ENCODE data around the gene CCDC14. TPM values are rescaled to one million over a fixed set of nuclear protein-coding genes. Genes with fewer than 3 reads are reported as not detected.

Gene CCDC14
- total and polyA plus RNA-seq, 2 experiments from 2014 or later: 52.5 to 113 TPM

DNA sequence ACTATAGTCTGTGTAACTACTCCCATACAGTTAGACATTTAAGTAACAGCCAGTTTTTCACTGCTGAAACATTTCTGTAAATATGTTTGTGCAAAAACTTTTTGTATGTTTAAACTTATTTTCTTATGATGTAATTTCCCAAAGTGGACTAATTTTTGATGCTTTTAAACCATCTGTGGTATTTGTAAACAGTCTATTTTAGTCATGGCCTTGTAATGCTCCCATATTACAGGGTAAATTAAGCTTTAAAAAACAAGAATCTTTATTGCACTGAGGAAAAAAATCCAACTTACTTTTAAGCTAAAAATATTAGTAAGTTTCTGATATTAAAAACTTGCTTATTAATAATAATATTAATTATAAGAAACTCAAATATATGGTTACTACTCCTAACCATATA lies 13.5 kb downstream of the CCDC14 start:
- Histone ChIP-seq H3K4me3 (no peak overlapping the region), H3K27me3 (ENCODE audit: insufficient read depth) (no peaks in the 10 kb centered on the region), H3K9me2 (ENCODE audit: insufficient read depth) (no peaks in the 10 kb centered on the region), H3K36me3 (ENCODE audit: insufficient read depth) (peaks cover 41% of the 10 kb centered on the region), H3K4me2 (no peak overlapping the region), H3K4me1 (ENCODE audit: insufficient read depth) (no peaks in the 10 kb centered on the region), H4K20me1 (replicated peaks; ENCODE audit: insufficient read depth) (0 out of 2 replicates have a peak, but pooled peaks cover 6% of the 10 kb centered on the region), H3K79me2 (replicated peaks; ENCODE audit: insufficient read depth) (no peaks in the 10 kb centered on the region), H3K27ac (ENCODE audit: low read depth) (no peak overlapping the region), H2AFZ (no peak overlapping the region), H3F3A (replicated peaks; ENCODE audit: low read depth) (no peaks in the 10 kb centered on the region)
- no peak overlapping the region for H3K4me3 Mint-ChIP-seq
- H3K27me3 Mint-ChIP-seq (ENCODE audit: insufficient read depth, low read depth, poor library complexity): no peaks in the 10 kb centered on the region
- DNase-seq (ENCODE audit: low spot score) (no peak), ATAC-seq (no peak)
- no peaks in the 10 kb centered on the region for H3K9me3 Mint-ChIP-seq
- peaks cover 49% of the 10 kb centered on the region for H3K36me3 Mint-ChIP-seq (ENCODE audit: low read depth)
- no peak for TF ChIP-seq POLR2AphosphoS5 (IDR thresholded peaks at IDR 0.05; ENCODE audit: low read depth)
- no peak for TF ChIP-seq EZH2 (IDR thresholded peaks at IDR 0.05; ENCODE audit: low read depth, unreplicated experiment)
- TF ChIP-seq ZNF331 (CRISPR knock-in tag; IDR thresholded peaks at IDR 0.05; ENCODE audit: low read depth): no peak
- no peak for TF ChIP-seq EZH2phosphoT487 (IDR thresholded peaks at IDR 0.05; ENCODE audit: unreplicated experiment)
- no peak for TF ChIP-seq JUNB (IDR thresholded peaks at IDR 0.05; ENCODE audit: unreplicated experiment)
- TF ChIP-seq CREB1 (CRISPR knock-in tag; IDR thresholded peaks at IDR 0.05; ENCODE audit: low read depth): no peak
- TF ChIP-seq, protein P1, sequence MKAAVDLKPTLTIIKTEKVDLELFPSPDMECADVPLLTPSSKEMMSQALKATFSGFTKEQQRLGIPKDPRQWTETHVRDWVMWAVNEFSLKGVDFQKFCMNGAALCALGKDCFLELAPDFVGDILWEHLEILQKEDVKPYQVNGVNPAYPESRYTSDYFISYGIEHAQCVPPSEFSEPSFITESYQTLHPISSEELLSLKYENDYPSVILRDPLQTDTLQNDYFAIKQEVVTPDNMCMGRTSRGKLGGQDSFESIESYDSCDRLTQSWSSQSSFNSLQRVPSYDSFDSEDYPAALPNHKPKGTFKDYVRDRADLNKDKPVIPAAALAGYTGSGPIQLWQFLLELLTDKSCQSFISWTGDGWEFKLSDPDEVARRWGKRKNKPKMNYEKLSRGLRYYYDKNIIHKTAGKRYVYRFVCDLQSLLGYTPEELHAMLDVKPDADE (IDR thresholded peaks at IDR 0.05): no peak
- TF ChIP-seq STAT1 (IDR thresholded peaks at IDR 0.05; ENCODE audit: unreplicated experiment): no peak
- no peak for TF ChIP-seq ZNF114 (CRISPR knock-in tag; IDR thresholded peaks at IDR 0.05)
- TF ChIP-seq, protein P2, sequence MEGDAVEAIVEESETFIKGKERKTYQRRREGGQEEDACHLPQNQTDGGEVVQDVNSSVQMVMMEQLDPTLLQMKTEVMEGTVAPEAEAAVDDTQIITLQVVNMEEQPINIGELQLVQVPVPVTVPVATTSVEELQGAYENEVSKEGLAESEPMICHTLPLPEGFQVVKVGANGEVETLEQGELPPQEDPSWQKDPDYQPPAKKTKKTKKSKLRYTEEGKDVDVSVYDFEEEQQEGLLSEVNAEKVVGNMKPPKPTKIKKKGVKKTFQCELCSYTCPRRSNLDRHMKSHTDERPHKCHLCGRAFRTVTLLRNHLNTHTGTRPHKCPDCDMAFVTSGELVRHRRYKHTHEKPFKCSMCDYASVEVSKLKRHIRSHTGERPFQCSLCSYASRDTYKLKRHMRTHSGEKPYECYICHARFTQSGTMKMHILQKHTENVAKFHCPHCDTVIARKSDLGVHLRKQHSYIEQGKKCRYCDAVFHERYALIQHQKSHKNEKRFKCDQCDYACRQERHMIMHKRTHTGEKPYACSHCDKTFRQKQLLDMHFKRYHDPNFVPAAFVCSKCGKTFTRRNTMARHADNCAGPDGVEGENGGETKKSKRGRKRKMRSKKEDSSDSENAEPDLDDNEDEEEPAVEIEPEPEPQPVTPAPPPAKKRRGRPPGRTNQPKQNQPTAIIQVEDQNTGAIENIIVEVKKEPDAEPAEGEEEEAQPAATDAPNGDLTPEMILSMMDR (conservative IDR thresholded peaks at IDR 0.05; ENCODE audit: low read depth in 2 of 2): no peak
- TF ChIP-seq, protein P3, sequence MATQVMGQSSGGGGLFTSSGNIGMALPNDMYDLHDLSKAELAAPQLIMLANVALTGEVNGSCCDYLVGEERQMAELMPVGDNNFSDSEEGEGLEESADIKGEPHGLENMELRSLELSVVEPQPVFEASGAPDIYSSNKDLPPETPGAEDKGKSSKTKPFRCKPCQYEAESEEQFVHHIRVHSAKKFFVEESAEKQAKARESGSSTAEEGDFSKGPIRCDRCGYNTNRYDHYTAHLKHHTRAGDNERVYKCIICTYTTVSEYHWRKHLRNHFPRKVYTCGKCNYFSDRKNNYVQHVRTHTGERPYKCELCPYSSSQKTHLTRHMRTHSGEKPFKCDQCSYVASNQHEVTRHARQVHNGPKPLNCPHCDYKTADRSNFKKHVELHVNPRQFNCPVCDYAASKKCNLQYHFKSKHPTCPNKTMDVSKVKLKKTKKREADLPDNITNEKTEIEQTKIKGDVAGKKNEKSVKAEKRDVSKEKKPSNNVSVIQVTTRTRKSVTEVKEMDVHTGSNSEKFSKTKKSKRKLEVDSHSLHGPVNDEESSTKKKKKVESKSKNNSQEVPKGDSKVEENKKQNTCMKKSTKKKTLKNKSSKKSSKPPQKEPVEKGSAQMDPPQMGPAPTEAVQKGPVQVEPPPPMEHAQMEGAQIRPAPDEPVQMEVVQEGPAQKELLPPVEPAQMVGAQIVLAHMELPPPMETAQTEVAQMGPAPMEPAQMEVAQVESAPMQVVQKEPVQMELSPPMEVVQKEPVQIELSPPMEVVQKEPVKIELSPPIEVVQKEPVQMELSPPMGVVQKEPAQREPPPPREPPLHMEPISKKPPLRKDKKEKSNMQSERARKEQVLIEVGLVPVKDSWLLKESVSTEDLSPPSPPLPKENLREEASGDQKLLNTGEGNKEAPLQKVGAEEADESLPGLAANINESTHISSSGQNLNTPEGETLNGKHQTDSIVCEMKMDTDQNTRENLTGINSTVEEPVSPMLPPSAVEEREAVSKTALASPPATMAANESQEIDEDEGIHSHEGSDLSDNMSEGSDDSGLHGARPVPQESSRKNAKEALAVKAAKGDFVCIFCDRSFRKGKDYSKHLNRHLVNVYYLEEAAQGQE (IDR thresholded peaks at IDR 0.05; ENCODE audit: unreplicated experiment): no peak
- TF ChIP-seq, protein P4, sequence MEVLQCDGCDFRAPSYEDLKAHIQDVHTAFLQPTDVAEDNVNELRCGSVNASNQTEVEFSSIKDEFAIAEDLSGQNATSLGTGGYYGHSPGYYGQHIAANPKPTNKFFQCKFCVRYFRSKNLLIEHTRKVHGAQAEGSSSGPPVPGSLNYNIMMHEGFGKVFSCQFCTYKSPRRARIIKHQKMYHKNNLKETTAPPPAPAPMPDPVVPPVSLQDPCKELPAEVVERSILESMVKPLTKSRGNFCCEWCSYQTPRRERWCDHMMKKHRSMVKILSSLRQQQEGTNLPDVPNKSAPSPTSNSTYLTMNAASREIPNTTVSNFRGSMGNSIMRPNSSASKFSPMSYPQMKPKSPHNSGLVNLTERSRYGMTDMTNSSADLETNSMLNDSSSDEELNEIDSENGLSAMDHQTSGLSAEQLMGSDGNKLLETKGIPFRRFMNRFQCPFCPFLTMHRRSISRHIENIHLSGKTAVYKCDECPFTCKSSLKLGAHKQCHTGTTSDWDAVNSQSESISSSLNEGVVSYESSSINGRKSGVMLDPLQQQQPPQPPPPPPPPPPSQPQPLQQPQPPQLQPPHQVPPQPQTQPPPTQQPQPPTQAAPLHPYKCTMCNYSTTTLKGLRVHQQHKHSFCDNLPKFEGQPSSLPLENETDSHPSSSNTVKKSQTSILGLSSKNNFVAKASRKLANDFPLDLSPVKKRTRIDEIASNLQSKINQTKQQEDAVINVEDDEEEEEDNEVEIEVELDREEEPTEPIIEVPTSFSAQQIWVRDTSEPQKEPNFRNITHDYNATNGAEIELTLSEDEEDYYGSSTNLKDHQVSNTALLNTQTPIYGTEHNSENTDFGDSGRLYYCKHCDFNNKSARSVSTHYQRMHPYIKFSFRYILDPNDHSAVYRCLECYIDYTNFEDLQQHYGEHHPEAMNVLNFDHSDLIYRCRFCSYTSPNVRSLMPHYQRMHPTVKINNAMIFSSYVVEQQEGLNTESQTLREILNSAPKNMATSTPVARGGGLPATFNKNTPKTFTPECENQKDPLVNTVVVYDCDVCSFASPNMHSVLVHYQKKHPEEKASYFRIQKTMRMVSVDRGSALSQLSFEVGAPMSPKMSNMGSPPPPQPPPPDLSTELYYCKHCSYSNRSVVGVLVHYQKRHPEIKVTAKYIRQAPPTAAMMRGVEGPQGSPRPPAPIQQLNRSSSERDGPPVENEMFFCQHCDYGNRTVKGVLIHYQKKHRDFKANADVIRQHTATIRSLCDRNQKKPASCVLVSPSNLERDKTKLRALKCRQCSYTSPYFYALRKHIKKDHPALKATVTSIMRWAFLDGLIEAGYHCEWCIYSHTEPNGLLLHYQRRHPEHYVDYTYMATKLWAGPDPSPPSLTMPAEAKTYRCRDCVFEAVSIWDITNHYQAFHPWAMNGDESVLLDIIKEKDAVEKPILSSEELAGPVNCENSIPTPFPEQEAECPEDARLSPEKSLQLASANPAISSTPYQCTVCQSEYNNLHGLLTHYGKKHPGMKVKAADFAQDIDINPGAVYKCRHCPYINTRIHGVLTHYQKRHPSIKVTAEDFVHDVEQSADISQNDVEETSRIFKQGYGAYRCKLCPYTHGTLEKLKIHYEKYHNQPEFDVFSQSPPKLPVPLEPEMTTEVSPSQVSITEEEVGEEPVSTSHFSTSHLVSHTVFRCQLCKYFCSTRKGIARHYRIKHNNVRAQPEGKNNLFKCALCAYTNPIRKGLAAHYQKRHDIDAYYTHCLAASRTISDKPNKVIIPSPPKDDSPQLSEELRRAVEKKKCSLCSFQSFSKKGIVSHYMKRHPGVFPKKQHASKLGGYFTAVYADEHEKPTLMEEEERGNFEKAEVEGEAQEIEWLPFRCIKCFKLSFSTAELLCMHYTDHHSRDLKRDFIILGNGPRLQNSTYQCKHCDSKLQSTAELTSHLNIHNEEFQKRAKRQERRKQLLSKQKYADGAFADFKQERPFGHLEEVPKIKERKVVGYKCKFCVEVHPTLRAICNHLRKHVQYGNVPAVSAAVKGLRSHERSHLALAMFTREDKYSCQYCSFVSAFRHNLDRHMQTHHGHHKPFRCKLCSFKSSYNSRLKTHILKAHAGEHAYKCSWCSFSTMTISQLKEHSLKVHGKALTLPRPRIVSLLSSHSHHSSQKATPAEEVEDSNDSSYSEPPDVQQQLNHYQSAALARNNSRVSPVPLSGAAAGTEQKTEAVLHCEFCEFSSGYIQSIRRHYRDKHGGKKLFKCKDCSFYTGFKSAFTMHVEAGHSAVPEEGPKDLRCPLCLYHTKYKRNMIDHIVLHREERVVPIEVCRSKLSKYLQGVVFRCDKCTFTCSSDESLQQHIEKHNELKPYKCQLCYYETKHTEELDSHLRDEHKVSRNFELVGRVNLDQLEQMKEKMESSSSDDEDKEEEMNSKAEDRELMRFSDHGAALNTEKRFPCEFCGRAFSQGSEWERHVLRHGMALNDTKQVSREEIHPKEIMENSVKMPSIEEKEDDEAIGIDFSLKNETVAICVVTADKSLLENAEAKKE (CRISPR knock-in tag; IDR thresholded peaks at IDR 0.05): no peak
- H3K27ac Mint-ChIP-seq: no peak overlapping the region
- H3K4me1 Mint-ChIP-seq: no peaks in the 10 kb centered on the region
